Transverse colon (tissue), 4 donors: ENCODE results near the gene PCSK5. TPM values are rescaled to one million over a fixed set of nuclear protein-coding genes. Genes with fewer than 3 reads are reported as not detected.

Source experiments
- DNase-seq: peaks from one replicate; pipeline ENCODE4 v3.0.0-alpha.2; 2019
- H3K27ac ChIP-seq, 4 donors: fragments of 200-600 bp; sonication (generic); 2 replicates each; pipeline ENCODE4 v1.5.1; 2016 to 2018; ENCODE audit warnings: inconsistent platforms in 4 of 4
- H3K27me3 ChIP-seq: fragments of 200-600 bp; sonication (generic); 2 replicates; pipeline ENCODE4 v1.5.1; 2017; ENCODE audit warnings: inconsistent platforms
- H3K36me3 ChIP-seq, 4 donors: fragments of 200-600 bp; sonication (generic); 2 replicates each; pipeline ENCODE4 v1.5.1; 2017 to 2019; ENCODE audit warnings: inconsistent platforms in 4 of 4
- H3K4me1 ChIP-seq, 4 donors: fragments of 200-600 bp; sonication (generic); 2 replicates each; pipeline ENCODE4 v1.5.1; 2017 to 2020; ENCODE audit warnings: inconsistent platforms in 4 of 4
- H3K4me3 ChIP-seq, 4 donors: fragments of 200-600 bp; sonication (generic); 1 replicate in 1 of 4; 2 replicates in 3 of 4; pipeline versions ENCODE4 v1.5.1 to v1.6.1; 2017 to 2019; ENCODE audit warnings: inconsistent platforms in 4 of 4
- H3K9me3 ChIP-seq, 2 donors: fragments of 200-600 bp; sonication (generic); 2 replicates each; pipeline ENCODE4 v1.5.1; 2017 to 2019; ENCODE audit warnings: inconsistent platforms in 2 of 2
- EP300 ChIP-seq: sonication (generic); formaldehyde crosslinking; IDR thresholded peaks from one replicate; pipeline ENCODE4 v1.6.1; 2017; ENCODE audit warnings: antibody characterized with exemption, low read depth
- POLR2A ChIP-seq: fragments of 450-650 bp; IDR thresholded peaks from one replicate; pipeline ENCODE4 v1.6.1; 2016; ENCODE audit warnings: antibody characterized with exemption, mild to moderate bottlenecking, moderate library complexity
- POLR2AphosphoS5 ChIP-seq, 3 donors: sonication (generic); formaldehyde crosslinking; IDR thresholded peaks; one replicate each; pipeline ENCODE4 v1.6.1; 2016; ENCODE audit warnings: antibody characterized with exemption in 3 of 3
- WGBS, 2 donors: methylation state at CpG; one replicate each; pipeline ENCODE4 v1.1.5; 2018; ENCODE audit warnings: low coverage in 1 of 2; 5-methylcytosine and 5-hydroxymethylcytosine counted together
- in situ Hi-C, 4 donors: fragments of 200-750 bp; cut with MboI; loops; one replicate each; pipeline versions ENCODE4 v1.15.0 to v1.15.1; 2017; ENCODE audit warnings: low sequenced_read_pairs in 3 of 4, low pct_ligation_motif_present in 1 of 4, low pct_unique_long_range_greater_than_20kb in 1 of 4
- intact Hi-C: fragments of 100-400 bp; cut with DNase I; formaldehyde crosslinking; loops from one replicate; pipeline ENCODE4 v1.15.1; 2023; ENCODE audit warnings: low total_unique reads
- total RNA-seq, 4 donors: library from RNA; depleted of rRNA; stranded (reverse); fragments of >200 nt; gene quantifications; one replicate each; pipeline ENCODE4 v1.1.0, GENCODE V29; 2016
- TF ChIP-seq, protein P1 (sequence below), 5 experiments: fragments of 200-600 bp in 3 of 5; fragments of 450-650 bp in 2 of 5; sonication (generic) in 3 of 5; IDR thresholded peaks; 1 replicate in 2 of 5; 2 replicates in 3 of 5; pipeline ENCODE4 v1.5.1; 2016 to 2017; ENCODE audit warnings: antibody characterized with exemption in 5 of 5, inconsistent platforms in 3 of 5, mild to moderate bottlenecking in 2 of 5, moderate library complexity in 1 of 5

PCSK5 gene
- total RNA-seq, 4 donors from 2014 or later = 110 to 248 (median 127) TPM

- peaks cover 0 to 2% (median 0%) of the 10 kb centered on the region in 4 donors for H3K36me3 ChIP-seq
- WGBS, 2 donors = 91 to 100% methylated on average over 1 of the region's 1 CpG
- H3K27me3 ChIP-seq = no peaks in the 10 kb centered on the region
- TF ChIP-seq EP300 (no peak), POLR2A (no peak), POLR2AphosphoS5 (IDR thresholded peaks at IDR 0.05) (no peak)
- TF ChIP-seq, protein P1, sequence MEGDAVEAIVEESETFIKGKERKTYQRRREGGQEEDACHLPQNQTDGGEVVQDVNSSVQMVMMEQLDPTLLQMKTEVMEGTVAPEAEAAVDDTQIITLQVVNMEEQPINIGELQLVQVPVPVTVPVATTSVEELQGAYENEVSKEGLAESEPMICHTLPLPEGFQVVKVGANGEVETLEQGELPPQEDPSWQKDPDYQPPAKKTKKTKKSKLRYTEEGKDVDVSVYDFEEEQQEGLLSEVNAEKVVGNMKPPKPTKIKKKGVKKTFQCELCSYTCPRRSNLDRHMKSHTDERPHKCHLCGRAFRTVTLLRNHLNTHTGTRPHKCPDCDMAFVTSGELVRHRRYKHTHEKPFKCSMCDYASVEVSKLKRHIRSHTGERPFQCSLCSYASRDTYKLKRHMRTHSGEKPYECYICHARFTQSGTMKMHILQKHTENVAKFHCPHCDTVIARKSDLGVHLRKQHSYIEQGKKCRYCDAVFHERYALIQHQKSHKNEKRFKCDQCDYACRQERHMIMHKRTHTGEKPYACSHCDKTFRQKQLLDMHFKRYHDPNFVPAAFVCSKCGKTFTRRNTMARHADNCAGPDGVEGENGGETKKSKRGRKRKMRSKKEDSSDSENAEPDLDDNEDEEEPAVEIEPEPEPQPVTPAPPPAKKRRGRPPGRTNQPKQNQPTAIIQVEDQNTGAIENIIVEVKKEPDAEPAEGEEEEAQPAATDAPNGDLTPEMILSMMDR (IDR thresholded peaks at IDR 0.05) = no peak
- no peaks in the 10 kb centered on the region for H3K9me3 ChIP-seq
- no peak overlapping the region for H3K27ac ChIP-seq
- DNase-seq = no peak
- peaks cover 0 to 2% (median 0%) of the 10 kb centered on the region in 4 donors for H3K4me1 ChIP-seq
- H3K4me3 ChIP-seq = no peak overlapping the region
- intact Hi-C loops = no loop called here
- in situ Hi-C loops = no loop called here
Observed at GRCh38 chr9:76176171-76176570, 285.7 kb downstream of the PCSK5 start.

DNA sequence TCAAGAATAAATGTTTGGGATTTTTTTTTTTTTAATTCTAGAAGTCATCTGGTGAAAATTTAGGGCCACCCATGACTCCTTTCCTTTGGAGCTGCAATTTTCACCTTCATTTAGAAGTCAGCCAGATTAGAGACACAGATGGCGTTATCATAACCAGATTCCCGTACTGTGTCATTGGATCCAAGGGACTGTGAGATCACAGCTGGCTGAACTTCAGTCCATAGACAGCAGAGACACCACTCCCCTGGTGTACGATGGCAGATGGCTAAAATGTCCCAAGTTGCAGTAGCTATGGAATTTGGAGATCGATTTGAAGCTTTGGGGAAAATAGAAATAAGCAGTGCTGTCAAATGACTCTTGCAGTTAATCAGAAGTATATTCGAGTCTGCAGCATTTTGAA, 287.5 kb downstream of the PCSK5 start:
- H3K4me1 ChIP-seq = peaks cover 0 to 4% (median 0%) of the 10 kb centered on the region in 4 donors
- H3K9me3 ChIP-seq = no peaks in the 10 kb centered on the region
- H3K27ac ChIP-seq = no peak overlapping the region
- in situ Hi-C loops = no loop called here
- peaks cover 0 to 5% (median 0%) of the 10 kb centered on the region in 4 donors for H3K36me3 ChIP-seq
- 70 to 86% methylated on average over 5 of the region's 5 CpGs for WGBS, 2 donors
- intact Hi-C loops = no loop called here
- DNase-seq = no peak
- no peaks in the 10 kb centered on the region for H3K27me3 ChIP-seq
- TF ChIP-seq, protein P1 (IDR thresholded peaks at IDR 0.05) = no peak
- TF ChIP-seq POLR2A (no peak), POLR2AphosphoS5 (IDR thresholded peaks at IDR 0.05) (no peak), EP300 (no peak)
- H3K4me3 ChIP-seq = no peak overlapping the region

GRCh38 chr9:76180541-76180940, 290.1 kb downstream of the PCSK5 start:
- Histone ChIP-seq H3K27ac (no peak overlapping the region), H3K9me3 (no peaks in the 10 kb centered on the region), H3K4me1 (peaks cover 0 to 4% (median 0%) of the 10 kb centered on the region in 4 donors), H3K4me3 (no peak overlapping the region), H3K27me3 (no peaks in the 10 kb centered on the region), H3K36me3 (peaks cover 0 to 7% (median 0%) of the 10 kb centered on the region in 4 donors)
- 58 to 75% methylated on average over 2 to 3 of the region's 3 CpGs for WGBS, 2 donors
- TF ChIP-seq POLR2A = no peak
- TF ChIP-seq EP300 = no peak
- TF ChIP-seq, protein P1 (IDR thresholded peaks at IDR 0.05) = no peak
- TF ChIP-seq POLR2AphosphoS5 (IDR thresholded peaks at IDR 0.05) = no peak
- DNase-seq = no peak
- intact Hi-C loops = no loop called here
- in situ Hi-C loops = no loop called here

DNA sequence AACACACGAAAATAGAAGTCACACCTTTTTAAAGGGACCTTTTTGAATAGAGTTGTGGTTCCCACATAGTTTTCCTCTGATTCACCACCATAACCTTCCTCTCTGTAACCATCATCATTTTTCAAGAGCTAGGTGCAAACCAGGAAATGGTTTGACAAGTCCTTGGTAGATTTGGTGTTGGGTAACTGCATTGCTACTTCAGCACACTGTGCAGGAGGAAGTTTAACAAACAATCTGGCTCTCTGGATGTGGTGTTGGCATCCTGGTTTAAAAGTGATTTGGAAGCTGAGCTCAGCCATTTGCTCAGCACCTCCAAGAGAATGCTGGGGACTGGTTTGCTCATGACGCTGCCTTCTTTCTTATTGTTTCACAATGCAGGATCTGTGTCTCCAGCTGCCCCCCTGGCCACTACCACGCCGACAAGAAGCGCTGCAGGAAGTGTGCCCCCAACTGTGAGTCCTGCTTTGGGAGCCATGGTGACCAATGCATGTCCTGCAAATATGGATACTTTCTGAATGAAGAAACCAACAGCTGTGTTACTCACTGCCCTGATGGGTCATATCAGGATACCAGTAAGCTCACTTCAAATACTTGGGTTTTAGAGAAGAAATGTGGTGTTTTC, 290.7 kb downstream of the PCSK5 start:
- TF ChIP-seq EP300 (no peak), POLR2A (no peak), POLR2AphosphoS5 (IDR thresholded peaks at IDR 0.05) (no peak)
- TF ChIP-seq, protein P1 (IDR thresholded peaks at IDR 0.05) = no peak
- H3K27ac ChIP-seq = peak overlapping the region in 1 of 4 donors; percentile 1
- in situ Hi-C loops = no loop called here
- no peak overlapping the region for H3K4me3 ChIP-seq
- no peaks in the 10 kb centered on the region for H3K27me3 ChIP-seq
- 70 to 76% methylated on average over 4 to 5 of the region's 5 CpGs for WGBS, 2 donors
- no peaks in the 10 kb centered on the region for H3K9me3 ChIP-seq
- H3K4me1 ChIP-seq = peaks cover 0 to 4% (median 0%) of the 10 kb centered on the region in 4 donors
- no peak for DNase-seq
- intact Hi-C loops = no loop called here
- H3K36me3 ChIP-seq = peaks cover 0 to 7% (median 0%) of the 10 kb centered on the region in 4 donors
